ENCODE data around the gene MAFG.

DNA sequence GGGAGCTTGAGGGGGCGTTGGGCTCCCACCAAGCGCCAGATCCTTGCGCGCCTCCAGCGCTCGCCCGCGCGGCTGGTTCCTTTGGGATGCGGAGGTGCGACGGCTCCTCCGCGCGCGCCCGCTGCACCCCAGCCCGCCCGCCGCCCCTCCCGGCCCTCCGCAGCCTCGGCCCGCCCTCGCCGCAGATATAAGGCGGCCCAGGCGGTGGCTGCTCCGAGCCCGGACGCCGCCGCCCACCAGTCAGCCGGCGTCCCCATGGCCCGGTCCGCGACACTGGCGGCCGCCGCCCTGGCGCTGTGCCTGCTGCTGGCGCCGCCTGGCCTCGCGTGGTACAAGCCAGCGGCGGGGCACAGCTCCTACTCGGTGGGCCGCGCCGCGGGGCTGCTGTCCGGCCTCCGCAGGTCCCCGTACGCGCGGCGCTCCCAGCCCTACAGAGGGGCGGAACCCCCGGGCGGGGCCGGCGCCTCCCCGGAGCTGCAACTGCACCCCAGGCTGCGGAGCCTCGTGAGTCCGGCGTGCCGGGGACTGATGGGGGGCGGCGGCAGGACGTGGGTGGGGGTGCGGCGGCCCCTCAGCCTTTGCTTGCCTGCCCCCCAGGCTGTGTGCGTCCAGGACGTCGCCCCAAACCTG, 25.4 kb downstream of the MAFG start, which contains the start of gene NPB:
- no peak for TF ChIP-seq CTCF (conservative IDR thresholded peaks at IDR 0.05 in 1 of 2, IDR thresholded peaks at IDR 0.05 in 1 of 2; ENCODE audit: extremely low read depth in 1 of 2, insufficient read depth in 1 of 2, low read depth in 1 of 2, low read length in 2 of 2)
- TF ChIP-seq EZH2 (IDR thresholded peaks at IDR 0.05; ENCODE audit: borderline replicate concordance, low read length) = no peak
